HG03575 (cell line): Measurements from ENCODE around the gene POLR1C.
"Not testable (repeated sequence)": the region's sequence is repeated elsewhere in the genome, so short reads cannot be mapped to it uniquely, and the experiment has no call there.

Source experiments
- ATAC-seq: cut with Tn5 transposase; IDR thresholded peaks from one replicate; pipeline ENCODE4 v1.9.1; 2021; ENCODE audit not compliant: unreplicated experiment, insufficient number of reproducible peaks, low FRiP score; ENCODE audit errors: extremely low read depth

Gene POLR1C

GRCh38 chr6:43506667-43507471 is 10.0 kb upstream of the POLR1C start:
- ATAC-seq: no peak

GRCh38 chr6:43508481-43509141 is 8.3 kb upstream of the POLR1C start:
- ATAC-seq: no peak

GRCh38 chr6:43509142-43509983 is 7.5 kb upstream of the POLR1C start:
- no peak for ATAC-seq

GRCh38 chr6:43509984-43510826 is 6.7 kb upstream of the POLR1C start, which contains the start of gene LRRC73:
Gene LRRC73, minus strand, starts transcription at chr6:43510346. Its CDS starts 561 bp downstream, at chr6:43509785.
- ATAC-seq: no peak

- ATAC-seq: no peak
Observed at GRCh38 chr6:43510827-43511163, 6.1 kb upstream of the POLR1C start.

- ATAC-seq: no peak
Observed at GRCh38 chr6:43511824-43512415, 5.0 kb upstream of the POLR1C start.

- no peak for ATAC-seq
Observed at GRCh38 chr6:43515808-43516207, 1.1 kb upstream of the POLR1C start.

GRCh38 chr6:43516367-43516696 is 557 bp upstream of the POLR1C start:
- no peak for ATAC-seq

- no peak for ATAC-seq
Observed at GRCh38 chr6:43517505-43518357, 842 bp downstream of the POLR1C start.

GRCh38 chr6:43520097-43520496 is 3.2 kb downstream of the POLR1C start:
- ATAC-seq: no peak

- no peak for ATAC-seq
Observed at GRCh38 chr6:43521836-43522235, 4.9 kb downstream of the POLR1C start.

GRCh38 chr6:43522547-43523261 is 5.8 kb downstream of the POLR1C start:
- no peak for ATAC-seq

- no peak for ATAC-seq
Observed at GRCh38 chr6:43523284-43523683, 6.4 kb downstream of the POLR1C start.

GRCh38 chr6:43524483-43524961 is 7.6 kb downstream of the POLR1C start:
- no peak for ATAC-seq

- ATAC-seq: no peak
Observed at GRCh38 chr6:43532201-43532600, 15.3 kb downstream of the POLR1C start.

- ATAC-seq: not testable (repeated sequence)
Observed at GRCh38 chr6:43538986-43539385, 22.1 kb downstream of the POLR1C start.

- ATAC-seq: not testable (repeated sequence)
Observed at GRCh38 chr6:43539409-43539808, 22.5 kb downstream of the POLR1C start.
